Upper lobe of left lung (tissue), 4 donors: Measurements from ENCODE around the gene ULBP3.

Experiments used
- CTCF ChIP-seq, 6 experiments: fragments of 450-650 bp in 4 of 6; fragments of 200-600 bp in 2 of 6; sonication (generic) in 2 of 6; IDR thresholded peaks; one replicate each; pipeline ENCODE4 v1.5.1; 2016 to 2019; ENCODE audit warnings: antibody characterized with exemption in 6 of 6
- POLR2A ChIP-seq, 4 donors: fragments of 450-650 bp; IDR thresholded peaks; one replicate each; pipeline ENCODE4 v1.5.1; 2016 to 2017; ENCODE audit warnings: antibody characterized with exemption in 4 of 4, mild to moderate bottlenecking in 2 of 4
- POLR2AphosphoS5 ChIP-seq, 2 donors: sonication (generic); formaldehyde crosslinking; IDR thresholded peaks; one replicate each; pipeline ENCODE4 v1.5.1; 2017; ENCODE audit warnings: antibody characterized with exemption in 2 of 2

GRCh38 chr6:150057501-150057951, 11.4 kb downstream of the ULBP3 start:
- no peak for TF ChIP-seq CTCF (IDR thresholded peaks at IDR 0.05)
- no peak for TF ChIP-seq POLR2AphosphoS5 (IDR thresholded peaks at IDR 0.05)
- no peak for TF ChIP-seq POLR2A (IDR thresholded peaks at IDR 0.05)
